Testis (tissue), 3 donors: ENCODE data around the gene CCL27. TPM values are rescaled to one million over a fixed set of nuclear protein-coding genes. Genes with fewer than 3 reads are reported as not detected.

Source experiments
- DNase-seq: peaks from one replicate; pipeline ENCODE4 v3.0.0-alpha.2; 2019
- H3K27ac ChIP-seq, 2 donors: fragments of 200-600 bp; sonication (generic); one replicate each; pipeline ENCODE4 v1.5.1; 2019
- H3K27me3 ChIP-seq: fragments of 200-600 bp; sonication (generic); one replicate; pipeline ENCODE4 v1.5.1; 2019
- H3K36me3 ChIP-seq: fragments of 200-600 bp; sonication (generic); one replicate; pipeline ENCODE4 v1.5.1; 2017; ENCODE audit warnings: low read depth; ENCODE audit errors: missing control alignments
- H3K4me1 ChIP-seq: fragments of 200-600 bp; sonication (generic); one replicate; pipeline ENCODE4 v1.5.1; 2019
- H3K4me3 ChIP-seq, 2 donors: fragments of 200-600 bp; sonication (generic); one replicate each; pipeline ENCODE4 v1.5.1; 2017 to 2019
- H3K9me3 ChIP-seq: fragments of 200-600 bp; sonication (generic); one replicate; pipeline ENCODE4 v1.5.1; 2017
- CTCF ChIP-seq, 3 experiments: fragments of 450-650 bp in 2 of 3; fragments of 200-600 bp in 1 of 3; sonication (generic) in 1 of 3; IDR thresholded peaks; one replicate each; pipeline ENCODE4 v1.5.1; 2016 to 2019; ENCODE audit warnings: antibody characterized with exemption in 3 of 3, mild to moderate bottlenecking in 2 of 3, moderate library complexity in 1 of 3
- POLR2A ChIP-seq: fragments of 450-650 bp; IDR thresholded peaks from one replicate; pipeline ENCODE4 v1.6.1; 2017; ENCODE audit warnings: antibody characterized with exemption, mild to moderate bottlenecking, moderate library complexity
- WGBS, 2 donors: methylation state at CpG; one replicate each; pipeline ENCODE4 v1.1.5; 2018; 5-methylcytosine and 5-hydroxymethylcytosine counted together
- intact Hi-C: fragments of 100-400 bp; cut with DNase I; formaldehyde crosslinking; loops from one replicate; pipeline ENCODE4 v1.15.1; 2023; ENCODE audit warnings: low total_unique reads
- polyA plus RNA-seq: library from polyadenylated mRNA; stranded (reverse); fragments of 350-450 nt; fragmentation: Illumina TruSeq; extraction: RNeasy Lipid Tissue Mini Kit (QIAGEN cat#74804); gene quantifications from one replicate; pipeline ENCODE4 v1.2.3, GENCODE V29; 2014; ENCODE audit warnings: low read depth, low replicate concordance; ENCODE audit not compliant: insufficient read depth
- small RNA-seq, 2 donors: library from RNA; depleted of rRNA; stranded (forward); fragments of <200 nt; gene quantifications; one replicate each; pipeline ENCODE3, GENCODE V24; 2016
- total RNA-seq, 2 donors: library from RNA; depleted of rRNA; stranded (reverse); fragments of >200 nt; gene quantifications; one replicate each; pipeline ENCODE4 v1.2.3, GENCODE V29; 2016

CCL27 gene
- total and polyA plus RNA-seq, 3 donors from 2014 or later, result 1.4 to 3.1 TPM; not detected in 1

DNA sequence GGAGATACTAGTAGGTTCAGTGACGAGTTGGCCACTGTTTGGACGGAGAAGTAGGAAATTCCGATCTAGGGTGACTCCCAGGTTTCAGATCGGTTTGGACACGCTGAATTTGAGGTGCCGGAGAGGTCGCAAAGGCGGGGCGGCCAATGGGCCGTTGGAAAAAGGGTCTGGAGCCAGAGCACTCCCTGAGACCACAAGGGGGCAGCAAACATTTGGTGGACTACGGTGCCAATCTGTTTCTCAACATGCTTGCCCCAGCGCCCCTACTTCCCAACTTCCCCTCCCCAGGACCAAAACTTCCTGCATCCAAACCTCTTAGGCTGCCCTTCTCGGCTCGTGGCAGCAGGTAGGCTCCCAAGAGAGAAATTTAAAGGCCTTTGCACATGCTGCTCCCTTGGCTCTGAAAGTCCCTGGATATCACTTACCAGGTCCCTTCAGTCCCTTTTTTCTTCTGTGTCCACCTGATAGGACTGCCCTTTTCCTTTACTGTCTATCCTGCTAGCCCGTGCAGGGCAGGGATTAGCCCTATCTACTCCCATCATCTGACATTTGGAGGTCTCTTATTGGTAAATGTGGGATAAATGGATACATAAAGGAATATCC lies 49.6 kb downstream of the CCL27 start:
- intact Hi-C loops, result loop anchor here (10.0 kb wide), 1 partner anchor 92 kb away; no protein-coding TSS in a partner anchor
- no peak for TF ChIP-seq POLR2A
- peak; percentile 67 to 84 (median 73) for TF ChIP-seq CTCF (IDR thresholded peaks at IDR 0.05)
- WGBS, 2 donors, result 3 to 4% methylated on average over 15 of the region's 15 CpGs

More for the DNA sequence above, 49.6 kb downstream of the CCL27 start:
- peak; percentile 88 for DNase-seq
- peaks cover 11% of the 10 kb centered on the region for H3K4me1 ChIP-seq
- H3K4me3 ChIP-seq, result peak overlapping the region; percentile 73 to 76
- no peak overlapping the region for H3K27ac ChIP-seq
- no peaks in the 10 kb centered on the region for H3K36me3 ChIP-seq
- H3K9me3 ChIP-seq, result no peaks in the 10 kb centered on the region
- H3K27me3 ChIP-seq, result no peaks in the 10 kb centered on the region

Small RNAs within 50 kb of the gene (small RNA-seq; reads per million reads assigned to genes)
- 0 reads per million in 2 donors for gene CCL27

Other genes with a start within 250 kb of the CCL27 start
- 10 to 100 TPM; 12.6 to 17.9 TPM for gene FAM219A, start 204.1 kb downstream of the CCL27 start, total RNA-seq
- gene FAM219A, start 204.1 kb downstream of the CCL27 start, polyA plus RNA-seq, result 12.2 TPM
- 10 to 100 TPM; 22.7 to 36.7 TPM for gene DNAI1, start 203.9 kb downstream of the CCL27 start, total RNA-seq
- gene DNAI1, start 203.9 kb downstream of the CCL27 start, polyA plus RNA-seq, result 109 TPM
- gene ENHO, start 139.7 kb downstream of the CCL27 start, total RNA-seq, result 10 to 100 TPM; 24.7 to 31.2 TPM
- gene ENHO, start 139.7 kb downstream of the CCL27 start, polyA plus RNA-seq, result 25.7 TPM
- 10 to 100 TPM; 16.0 TPM for gene CNTFR, start 72.9 kb downstream of the CCL27 start, total RNA-seq
- 11.8 TPM for gene CNTFR, start 72.9 kb downstream of the CCL27 start, polyA plus RNA-seq
- 10 to 100 TPM; 23.5 to 26.8 TPM for gene RPP25L, start 50.6 kb downstream of the CCL27 start, total RNA-seq
- gene RPP25L, start 50.6 kb downstream of the CCL27 start, polyA plus RNA-seq, result 25.1 TPM
- 10 to 100 TPM; 55.1 to 78.5 TPM for gene DCTN3, start 42.2 kb downstream of the CCL27 start, total RNA-seq
- gene DCTN3, start 42.2 kb downstream of the CCL27 start, polyA plus RNA-seq, result 82.9 TPM
- gene ARID3C, start 33.6 kb downstream of the CCL27 start, total RNA-seq, result under 1 TPM; 0.31 to 0.37 TPM
- 0.45 TPM for gene ARID3C, start 33.6 kb downstream of the CCL27 start, polyA plus RNA-seq
- gene SIGMAR1, start 24.9 kb downstream of the CCL27 start, total RNA-seq, result 10 to 100 TPM; 87.1 to 92.4 TPM
- gene SIGMAR1, start 24.9 kb downstream of the CCL27 start, polyA plus RNA-seq, result 50.3 TPM
- 10 to 100 TPM; 46.1 to 55.6 TPM for gene GALT, start 16.0 kb downstream of the CCL27 start, total RNA-seq
- 25.9 TPM for gene GALT, start 16.0 kb downstream of the CCL27 start, polyA plus RNA-seq
- 10 to 100 TPM; 39.8 to 58.0 TPM for gene IL11RA, start 10.5 kb downstream of the CCL27 start, total RNA-seq
- 28.7 TPM for gene IL11RA, start 10.5 kb downstream of the CCL27 start, polyA plus RNA-seq
- not detected for gene CCL19, start 28.6 kb upstream of the CCL27 start, total RNA-seq
- 15.5 TPM for gene CCL19, start 28.6 kb upstream of the CCL27 start, polyA plus RNA-seq
- 1 to 10 TPM; 1.7 to 2.0 TPM for gene CCL21, start 47.5 kb upstream of the CCL27 start, total RNA-seq
- 76.3 TPM for gene CCL21, start 47.5 kb upstream of the CCL27 start, polyA plus RNA-seq